Measurements from ENCODE around the gene TIRAP.
"Not testable (repeated sequence)": the region's sequence is repeated elsewhere in the genome, so short reads cannot be mapped to it uniquely, and the experiment has no call there.

TIRAP gene

DNA sequence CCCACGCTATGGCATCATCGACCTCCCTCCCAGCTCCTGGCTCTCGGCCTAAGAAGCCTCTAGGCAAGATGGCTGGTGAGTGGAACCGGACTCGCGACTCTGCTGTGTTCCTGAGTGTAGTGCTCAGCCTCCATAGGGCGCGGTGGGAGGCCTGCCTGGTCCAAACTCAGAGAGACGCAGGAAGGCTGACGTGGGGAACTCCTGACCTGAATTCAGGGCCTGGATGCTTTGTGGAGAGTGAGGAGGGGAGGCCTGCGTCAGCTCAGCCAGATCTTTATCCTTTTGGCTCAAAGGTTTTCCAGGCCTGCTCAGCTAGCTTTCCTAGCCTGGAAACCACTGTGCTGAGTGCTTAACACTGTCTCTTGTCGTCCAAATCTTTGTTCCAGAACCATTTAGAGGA, 8.0 kb downstream of the TIRAP start:
- no peak for DNase-seq

- no peak for DNase-seq
Observed at GRCh38 chr11:126293726-126294125, 10.8 kb downstream of the TIRAP start.

DNA sequence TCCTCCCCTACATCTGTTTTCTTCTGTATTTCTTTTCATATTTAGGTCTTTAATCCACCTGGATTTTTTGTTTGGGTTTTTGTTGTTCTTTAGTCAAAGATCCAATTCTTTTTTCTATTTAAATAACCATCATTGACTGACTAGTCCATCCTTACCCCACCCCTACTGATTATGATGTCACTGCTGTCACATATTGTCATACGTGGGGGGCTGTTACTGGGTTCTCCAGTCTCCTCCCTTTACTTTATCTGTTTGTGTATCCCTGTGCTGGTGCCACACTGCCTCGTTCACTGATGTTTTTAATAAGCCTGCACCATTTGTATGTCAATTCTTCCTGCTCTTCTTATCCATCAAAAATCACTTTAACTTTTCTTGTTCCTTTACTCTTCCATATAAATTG, 14.1 kb downstream of the TIRAP start:
- no peak for DNase-seq

DNA sequence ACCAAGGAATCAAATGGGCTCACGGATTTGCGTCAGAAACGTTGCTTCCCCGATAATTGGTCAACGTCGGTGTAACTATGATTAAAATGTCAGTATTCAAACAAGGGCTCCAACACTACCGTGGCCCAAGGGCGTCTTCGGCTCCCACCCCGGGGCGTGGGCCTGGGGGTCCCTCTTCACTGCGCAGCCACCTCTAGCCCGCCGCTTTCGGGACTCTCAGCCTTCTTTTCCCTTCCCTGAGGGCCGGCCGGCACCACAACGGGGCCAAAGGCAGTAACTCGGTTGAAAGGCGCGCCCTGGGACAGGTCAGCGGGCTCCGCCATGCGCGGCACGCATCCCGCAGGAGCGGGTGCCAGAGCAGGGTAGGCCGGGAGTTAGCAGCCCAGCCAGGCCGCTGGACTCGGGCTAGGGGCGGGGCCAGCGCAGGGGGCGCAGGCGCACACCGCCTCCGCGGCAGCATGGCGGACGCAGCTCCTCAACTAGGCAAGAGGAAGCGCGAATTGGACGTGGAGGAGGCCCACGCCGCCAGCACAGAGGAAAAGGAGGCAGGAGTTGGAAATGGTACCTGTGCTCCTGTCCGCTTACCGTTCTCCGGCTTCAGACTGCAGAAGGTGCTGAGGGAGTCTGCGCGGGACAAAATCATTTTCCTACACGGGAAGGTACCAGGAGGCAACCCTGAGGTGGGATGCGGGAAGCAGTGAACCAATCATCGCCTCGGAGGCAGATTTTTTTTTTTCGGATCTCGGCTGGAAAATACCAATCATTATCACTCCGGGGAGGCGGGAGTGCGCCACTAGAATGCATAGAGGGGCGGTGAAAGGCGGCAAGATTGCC, 20.9 kb downstream of the TIRAP start, which contains the start of gene DCPS:
Gene DCPS, plus strand, starts transcription at position 438 of the 834 bp plus-strand sequence. Its CDS starts 21 bp downstream, at position 459.
- DNase-seq: peak; percentile 82

DNA sequence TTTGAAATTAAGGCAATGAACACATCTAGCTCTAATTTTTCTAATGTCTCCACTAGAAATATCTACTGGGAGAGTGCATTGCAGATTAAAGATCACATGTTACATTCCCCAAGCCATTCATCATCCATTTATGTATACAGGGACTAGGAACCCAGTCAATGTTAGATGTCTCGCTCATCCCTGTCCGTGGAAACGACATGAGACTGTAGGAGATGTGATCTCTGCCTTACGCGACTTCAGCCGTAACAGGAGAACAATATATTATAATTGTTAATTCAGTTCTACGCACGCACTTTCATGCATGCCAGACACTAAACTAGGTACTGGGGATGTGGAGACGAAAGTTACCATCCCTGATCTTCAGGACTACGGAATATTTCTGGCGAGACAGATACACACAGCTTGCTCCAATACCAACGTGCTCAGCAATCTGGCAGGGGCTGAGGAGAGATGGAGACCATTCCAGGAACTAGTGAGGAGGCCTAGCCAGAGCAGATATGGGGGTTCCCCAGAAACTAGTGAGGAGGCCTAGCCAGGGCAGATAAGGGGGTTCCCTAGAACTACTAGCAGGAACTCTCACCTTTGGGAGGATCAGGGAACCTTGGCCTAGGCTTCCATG, 21.7 kb downstream of the TIRAP start:
- DNase-seq: no peak

- no peak for DNase-seq
Observed at GRCh38 chr11:126305699-126306098, 22.8 kb downstream of the TIRAP start.

GRCh38 chr11:126307706-126308105, 24.8 kb downstream of the TIRAP start:
- DNase-seq: no peak

DNA sequence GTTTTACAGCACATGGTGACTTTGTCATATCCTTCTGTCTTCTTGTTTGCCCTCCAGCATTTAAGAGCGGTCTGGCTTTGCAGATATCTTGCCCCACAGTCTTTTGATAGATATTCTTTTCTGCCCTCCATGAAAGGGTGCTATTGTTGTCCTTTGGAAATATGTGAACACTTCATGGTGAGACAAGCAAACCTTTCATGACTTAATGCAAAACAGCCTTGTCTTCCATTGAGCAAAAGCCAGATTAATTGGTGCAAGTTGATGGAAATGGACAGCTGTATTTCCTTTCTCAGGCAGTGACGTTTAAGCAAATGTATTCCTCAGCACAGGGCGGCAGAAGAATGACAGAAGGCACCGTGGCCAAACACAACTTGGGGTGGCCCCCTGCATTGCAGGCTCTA, 25.4 kb downstream of the TIRAP start:
- no peak for DNase-seq

- DNase-seq: not testable (repeated sequence)
Observed at GRCh38 chr11:126308771-126309170, 25.9 kb downstream of the TIRAP start.

DNA sequence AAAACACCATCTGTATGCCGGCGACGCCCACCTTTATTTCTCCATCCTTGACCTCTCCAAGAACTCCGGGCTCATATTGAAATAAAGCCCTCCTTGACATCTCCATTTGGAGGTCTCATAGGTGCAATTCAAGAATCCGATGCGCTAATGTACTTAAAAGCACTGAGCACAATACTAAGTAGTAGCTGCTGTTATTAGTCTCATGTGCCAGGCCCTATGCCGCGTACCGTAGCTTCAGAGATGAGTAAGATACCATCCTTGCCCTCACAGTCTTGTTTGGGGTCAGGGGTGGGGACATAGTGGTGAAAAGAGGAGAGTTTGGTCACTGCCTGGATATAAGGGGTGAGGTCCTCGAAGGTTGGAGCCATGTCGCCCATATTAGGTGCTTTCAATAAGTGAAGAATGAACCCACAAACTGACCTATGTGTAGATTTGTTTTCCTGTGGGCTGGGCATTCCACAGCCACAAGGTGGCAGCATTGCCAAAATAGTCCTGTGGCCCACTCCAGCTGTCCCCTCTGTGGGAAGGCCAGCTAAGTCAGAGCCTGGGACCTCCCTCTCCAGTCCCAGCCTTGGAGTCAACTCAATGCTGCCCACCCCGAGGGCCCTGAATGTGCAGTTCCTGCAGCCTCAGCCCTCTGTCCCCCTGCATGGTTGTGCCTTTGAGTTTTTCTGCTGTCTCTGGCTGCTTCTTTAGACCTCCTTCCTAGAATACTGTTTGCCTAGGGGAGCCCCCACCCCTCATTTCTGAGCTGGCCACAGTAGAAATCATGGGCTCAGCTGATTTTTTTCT, 27.5 kb downstream of the TIRAP start:
- peak; percentile 52 for DNase-seq

DNA sequence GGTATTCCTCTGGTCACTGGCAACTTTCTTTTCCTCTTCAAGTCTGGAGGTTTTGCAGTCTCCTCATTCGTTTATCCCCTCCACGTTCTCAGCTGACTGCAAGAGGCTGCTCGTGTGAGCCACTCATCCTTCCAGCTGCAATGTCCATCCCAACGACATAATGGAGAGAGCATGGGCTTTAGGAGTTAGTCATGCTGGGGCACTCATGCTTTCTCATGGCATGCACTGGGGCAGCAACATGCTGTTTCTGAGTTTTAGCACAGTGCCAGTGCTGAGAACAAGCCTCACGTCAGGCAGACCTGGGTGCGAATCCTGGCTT, 28.1 kb downstream of the TIRAP start:
- no peak for DNase-seq

DNA sequence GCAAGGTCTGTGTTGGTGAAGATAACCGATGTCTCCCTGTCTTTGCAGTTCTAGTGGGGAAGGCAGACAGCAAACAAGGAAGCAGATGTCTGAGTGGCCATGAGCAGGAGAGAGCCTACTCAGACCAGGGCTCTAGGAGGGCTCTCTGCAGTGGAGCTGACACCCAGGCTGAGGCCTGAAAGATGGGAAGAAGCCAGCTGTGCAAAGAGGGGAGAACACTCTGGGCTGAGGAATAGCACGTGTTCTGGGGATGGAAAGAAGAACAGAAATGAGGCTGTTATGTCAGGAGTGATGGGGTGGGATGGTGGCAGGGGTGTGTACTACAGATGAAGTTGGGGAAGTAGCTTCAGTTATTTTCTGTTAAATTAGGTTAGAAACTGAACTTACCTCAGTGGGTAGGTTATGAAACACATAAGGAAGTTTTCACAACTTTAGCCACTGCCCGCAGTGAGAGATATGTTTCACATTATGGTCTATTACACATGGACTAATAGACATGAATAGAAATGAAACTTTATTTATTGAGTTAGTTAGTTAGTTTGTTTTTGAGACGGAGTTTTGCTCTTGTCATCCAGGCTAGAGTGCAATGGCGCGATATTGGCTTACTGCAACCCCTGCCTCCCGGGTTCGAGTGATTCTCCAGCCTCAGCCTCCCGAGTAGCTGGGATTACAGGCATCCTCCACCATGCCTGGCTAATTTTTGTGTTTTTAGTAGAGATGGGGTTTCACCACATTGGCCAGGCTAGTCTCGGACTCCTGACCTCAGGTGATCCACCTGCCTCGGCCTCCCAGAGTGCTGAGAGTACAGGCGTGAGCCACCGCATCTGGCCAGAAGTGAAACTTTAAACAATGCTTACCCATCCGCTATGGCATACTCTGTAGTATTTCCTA, 28.8 kb downstream of the TIRAP start:
- no peak for DNase-seq

DNA sequence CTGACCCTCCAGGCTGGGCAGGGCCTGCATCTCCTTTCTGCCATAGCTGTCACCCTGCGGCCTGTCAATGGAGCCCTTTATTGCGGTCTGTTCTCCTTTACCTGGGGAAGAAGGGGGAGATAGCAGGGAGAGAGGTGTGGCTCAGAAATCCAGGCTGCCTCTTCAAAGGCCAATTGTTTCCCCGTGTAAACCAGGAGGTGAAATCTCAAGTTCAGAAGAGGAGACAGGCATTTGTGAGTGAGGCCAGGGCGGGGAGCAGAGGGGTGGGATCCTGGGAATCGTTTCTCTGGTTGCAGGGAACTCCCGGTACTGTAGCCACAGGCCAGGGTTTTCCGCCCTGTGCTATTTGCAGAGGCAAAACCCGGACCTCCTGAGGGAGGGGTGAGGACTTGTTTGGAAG, 30.1 kb downstream of the TIRAP start:
- no peak for DNase-seq

DNA sequence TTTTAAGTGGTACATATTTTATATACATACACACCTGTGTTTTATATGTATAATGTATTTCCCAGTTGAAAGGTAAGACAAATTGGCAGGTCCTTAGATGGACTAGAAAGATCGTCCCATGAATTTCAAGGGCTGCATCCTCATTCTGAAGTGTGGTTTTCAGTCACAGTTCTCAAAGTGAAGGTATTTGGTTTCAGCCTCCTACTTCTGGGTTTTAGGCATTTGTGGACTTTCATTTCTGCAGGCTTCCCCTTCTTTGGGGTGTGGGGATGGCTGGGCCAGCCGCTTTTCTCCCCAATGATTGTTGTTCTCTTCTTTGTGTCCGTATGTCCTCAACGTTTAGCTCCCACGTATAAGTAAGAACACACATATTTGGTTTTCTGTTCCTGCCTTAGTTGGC, 30.9 kb downstream of the TIRAP start:
- DNase-seq: no peak

DNA sequence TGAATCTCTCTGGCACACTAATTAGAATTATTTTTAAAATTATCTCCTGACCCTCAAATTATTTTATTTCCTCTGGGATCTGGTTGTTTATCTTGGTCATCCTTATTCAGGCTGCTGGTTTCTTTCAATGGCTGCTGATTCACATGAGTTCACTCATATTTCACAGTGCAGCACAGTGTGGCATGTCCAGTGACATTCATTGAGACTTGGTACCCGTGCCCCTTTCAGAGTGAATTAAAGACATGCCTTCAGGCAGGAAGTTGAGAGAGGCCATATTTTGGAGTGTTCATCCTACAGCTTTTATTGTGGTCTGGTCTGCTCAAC, 34.5 kb downstream of the TIRAP start:
- DNase-seq: no peak

- no peak for DNase-seq
Observed at GRCh38 chr11:126317756-126318573, 35.1 kb downstream of the TIRAP start.

DNA sequence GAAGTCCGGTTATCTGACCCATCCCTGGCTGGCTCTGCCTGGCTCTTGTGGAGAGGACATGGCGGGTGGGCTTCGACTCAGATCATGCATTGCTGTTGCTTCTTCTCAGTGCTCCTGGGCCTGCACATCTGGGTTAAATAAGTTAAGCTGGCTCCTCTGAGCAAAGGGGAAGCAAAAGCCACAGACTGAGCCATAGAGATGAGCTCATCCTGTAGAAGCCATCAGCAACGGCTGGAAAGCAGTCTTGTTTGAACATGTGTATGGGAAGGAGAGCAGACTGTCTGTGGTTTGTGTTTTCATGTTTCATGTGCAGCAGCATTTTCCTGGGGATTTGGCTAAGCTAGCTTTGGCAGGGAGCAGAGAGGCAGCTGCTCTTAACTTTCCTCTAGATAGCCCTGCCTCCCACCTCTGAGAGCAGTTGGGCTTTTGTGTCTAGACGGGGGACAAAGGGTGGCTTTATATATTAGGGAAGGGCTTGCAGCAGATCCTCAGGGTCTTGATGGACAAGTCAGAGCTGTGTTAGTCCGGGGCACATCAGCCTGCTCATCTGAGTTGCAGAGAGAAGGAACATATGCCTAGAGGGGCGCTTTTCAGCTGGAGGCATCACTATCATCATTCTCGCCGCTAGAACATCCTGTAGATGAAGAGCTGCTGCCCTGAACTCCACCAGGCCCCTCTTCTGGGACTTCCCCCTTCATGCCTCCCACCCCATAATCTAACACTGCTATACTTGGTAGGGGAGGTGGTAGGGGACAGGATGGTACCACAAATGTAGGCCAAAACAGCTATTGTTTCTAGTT, 35.9 kb downstream of the TIRAP start:
- no peak for DNase-seq

DNA sequence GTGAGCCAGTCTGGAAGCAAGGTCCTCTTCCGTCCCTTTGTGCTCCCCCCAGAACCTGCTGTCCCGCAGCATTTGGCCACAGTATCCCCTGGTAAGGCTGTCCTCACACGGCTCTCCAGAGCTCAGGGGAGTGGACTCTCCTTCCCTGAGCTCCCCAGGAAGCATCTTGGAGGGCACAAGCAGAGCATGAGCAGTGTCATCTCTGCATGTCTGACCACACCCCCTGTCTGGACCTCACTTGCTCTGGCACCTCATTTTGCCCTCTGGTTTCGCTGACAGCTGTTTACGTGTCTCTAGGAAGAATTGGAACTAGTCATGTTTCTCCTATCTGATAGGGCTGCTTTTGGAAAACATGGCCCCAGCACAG, 36.5 kb downstream of the TIRAP start:
- DNase-seq: no peak

DNA sequence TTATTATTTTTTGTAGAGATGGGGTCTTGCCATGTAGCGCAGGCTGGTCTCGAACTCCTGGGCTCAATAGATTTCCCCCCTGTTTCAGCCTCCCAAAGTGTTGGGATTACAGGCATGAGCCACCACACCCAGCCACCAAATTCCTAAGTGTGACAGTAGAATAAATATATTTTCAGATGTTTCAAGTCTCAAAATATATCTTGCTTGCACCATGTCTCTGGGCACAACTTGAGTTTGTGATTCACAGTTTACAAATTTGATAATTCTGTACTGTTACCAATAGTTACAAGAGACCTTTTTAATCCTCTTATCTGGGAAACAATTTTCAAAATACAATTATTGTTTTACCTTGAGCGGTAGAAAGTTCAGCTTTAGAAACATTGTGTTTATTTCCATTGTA, 40.1 kb downstream of the TIRAP start:
- no peak for DNase-seq

- DNase-seq: no peak
Observed at GRCh38 chr11:126327281-126328000, 44.5 kb downstream of the TIRAP start.

GRCh38 chr11:126328001-126328390, 45.1 kb downstream of the TIRAP start:
- no peak for DNase-seq
